ENCODE results near the gene PRKAG3. TPM values are rescaled to one million over a fixed set of nuclear protein-coding genes. Genes with fewer than 3 reads are reported as not detected.
"Not testable (repeated sequence)": the region's sequence is repeated elsewhere in the genome, so short reads cannot be mapped to it uniquely, and the experiment has no call there.

The PRKAG3 gene
- total RNA-seq, 4 donors from 2014 or later, result not detected

DNA sequence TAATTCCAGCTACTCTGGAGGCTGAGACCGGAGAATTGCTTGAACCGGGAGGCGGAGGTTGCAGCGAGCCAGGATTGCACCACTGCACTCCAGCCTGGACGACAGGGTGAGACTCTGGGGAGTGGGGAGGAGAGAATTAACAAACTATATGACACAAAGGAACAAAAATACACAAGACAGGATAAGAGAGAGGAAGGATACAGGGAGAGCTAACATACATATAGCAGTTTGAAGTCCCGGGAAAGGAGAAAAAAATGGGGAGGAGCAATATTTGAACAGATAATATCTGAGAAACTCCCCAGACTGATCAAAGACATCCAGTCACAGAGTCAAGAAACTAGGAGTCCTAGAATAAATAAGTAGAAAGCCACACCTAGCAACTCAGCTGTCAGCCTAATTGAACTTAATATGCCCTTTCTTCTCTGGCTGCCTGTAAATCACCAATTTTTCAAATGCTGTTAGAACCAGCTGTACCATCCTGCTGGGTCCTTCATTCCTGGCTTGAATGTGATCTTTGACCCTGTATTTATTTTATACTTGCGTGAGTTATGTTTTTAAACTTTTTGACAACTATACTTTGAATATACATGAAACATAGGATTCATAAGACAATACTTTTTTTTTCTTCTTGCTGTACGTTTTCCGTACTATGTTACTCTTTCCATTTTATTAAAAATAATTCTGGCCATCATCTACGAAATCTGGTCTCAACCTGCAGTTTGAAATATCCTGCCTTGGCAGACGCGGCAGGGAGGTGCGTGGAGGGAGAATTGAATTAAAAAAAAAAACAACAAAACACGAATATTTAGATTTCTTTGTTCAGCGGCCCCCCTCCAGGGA is 50.5 kb downstream of the PRKAG3 start:
- intact Hi-C loops (cut with DNase I), result no loop called here
- peaks cover 0 to 41% (median 0%) of the 10 kb centered on the region in 3 donors for H3K4me1 ChIP-seq
- H3K27ac ChIP-seq, result peak overlapping the region; percentile 77 to 87 (median 86)
- peaks cover 0 to 16% (median 14%) of the 10 kb centered on the region in 3 donors for H3K9me3 ChIP-seq
- TF ChIP-seq POLR2A (IDR thresholded peaks at IDR 0.05), result no peak
- TF ChIP-seq, protein P1, sequence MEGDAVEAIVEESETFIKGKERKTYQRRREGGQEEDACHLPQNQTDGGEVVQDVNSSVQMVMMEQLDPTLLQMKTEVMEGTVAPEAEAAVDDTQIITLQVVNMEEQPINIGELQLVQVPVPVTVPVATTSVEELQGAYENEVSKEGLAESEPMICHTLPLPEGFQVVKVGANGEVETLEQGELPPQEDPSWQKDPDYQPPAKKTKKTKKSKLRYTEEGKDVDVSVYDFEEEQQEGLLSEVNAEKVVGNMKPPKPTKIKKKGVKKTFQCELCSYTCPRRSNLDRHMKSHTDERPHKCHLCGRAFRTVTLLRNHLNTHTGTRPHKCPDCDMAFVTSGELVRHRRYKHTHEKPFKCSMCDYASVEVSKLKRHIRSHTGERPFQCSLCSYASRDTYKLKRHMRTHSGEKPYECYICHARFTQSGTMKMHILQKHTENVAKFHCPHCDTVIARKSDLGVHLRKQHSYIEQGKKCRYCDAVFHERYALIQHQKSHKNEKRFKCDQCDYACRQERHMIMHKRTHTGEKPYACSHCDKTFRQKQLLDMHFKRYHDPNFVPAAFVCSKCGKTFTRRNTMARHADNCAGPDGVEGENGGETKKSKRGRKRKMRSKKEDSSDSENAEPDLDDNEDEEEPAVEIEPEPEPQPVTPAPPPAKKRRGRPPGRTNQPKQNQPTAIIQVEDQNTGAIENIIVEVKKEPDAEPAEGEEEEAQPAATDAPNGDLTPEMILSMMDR (IDR thresholded peaks at IDR 0.05), result no peak
- H3K36me3 ChIP-seq, result no peaks in the 10 kb centered on the region
- peaks cover 0 to 9% (median 0%) of the 10 kb centered on the region in 4 donors for H3K27me3 ChIP-seq
- WGBS, 2 donors, result 30 to 35% methylated on average over 15 of the region's 15 CpGs
- H3K4me3 ChIP-seq, result peak overlapping the region; percentile 49 to 90 (median 72)
- no peak for DNase-seq

- Histone ChIP-seq H3K4me1 (peaks cover 0 to 38% (median 0%) of the 10 kb centered on the region in 3 donors), H3K27me3 (peaks cover 0 to 9% (median 0%) of the 10 kb centered on the region in 4 donors), H3K9me3 (peaks cover 0 to 16% (median 16%) of the 10 kb centered on the region in 3 donors), H3K4me3 (no peak overlapping the region), H3K27ac (no peak overlapping the region), H3K36me3 (no peaks in the 10 kb centered on the region)
- WGBS, 2 donors, result 70 to 80% methylated on average over 2 of the region's 2 CpGs
- intact Hi-C loops (cut with DNase I), result no loop called here
- TF ChIP-seq, protein P1 (IDR thresholded peaks at IDR 0.05), result no peak
- no peak for TF ChIP-seq POLR2A (IDR thresholded peaks at IDR 0.05)
- no peak for DNase-seq
Measured at GRCh38 chr2:218780046-218780445, 51.6 kb downstream of the PRKAG3 start.

- no peaks in the 10 kb centered on the region for H3K36me3 ChIP-seq
- intact Hi-C loops (cut with DNase I), result no loop called here
- WGBS, 2 donors, result 91 to 96% methylated on average over 8 to 9 of the region's 9 CpGs
- no peak overlapping the region for H3K27ac ChIP-seq
- H3K4me1 ChIP-seq, result peaks cover 0 to 19% (median 0%) of the 10 kb centered on the region in 3 donors
- DNase-seq, result no peak
- no peak for TF ChIP-seq POLR2A (IDR thresholded peaks at IDR 0.05)
- TF ChIP-seq, protein P1 (IDR thresholded peaks at IDR 0.05), result no peak
- H3K4me3 ChIP-seq, result no peak overlapping the region
- peaks cover 0 to 16% (median 16%) of the 10 kb centered on the region in 3 donors for H3K9me3 ChIP-seq
- peaks cover 0 to 8% (median 0%) of the 10 kb centered on the region in 4 donors for H3K27me3 ChIP-seq
Measured at GRCh38 chr2:218777276-218777990, 54.2 kb downstream of the PRKAG3 start.

GRCh38 chr2:218776488-218776887 is 55.1 kb downstream of the PRKAG3 start:
- 96 to 100% methylated on average over 1 of the region's 1 CpG for WGBS, 2 donors
- no peak overlapping the region for H3K4me3 ChIP-seq
- H3K36me3 ChIP-seq, result no peaks in the 10 kb centered on the region
- no peak for DNase-seq
- H3K27ac ChIP-seq, result no peak overlapping the region
- H3K27me3 ChIP-seq, result no peaks in the 10 kb centered on the region
- H3K9me3 ChIP-seq, result peaks cover 0 to 16% (median 16%) of the 10 kb centered on the region in 3 donors
- intact Hi-C loops (cut with DNase I), result no loop called here
- peaks cover 0 to 10% (median 0%) of the 10 kb centered on the region in 3 donors for H3K4me1 ChIP-seq
- TF ChIP-seq, protein P1 (IDR thresholded peaks at IDR 0.05), result no peak

- H3K36me3 ChIP-seq, result no peaks in the 10 kb centered on the region
- 93 to 95% methylated on average over 2 of the region's 2 CpGs for WGBS, 2 donors
- no peak overlapping the region for H3K4me3 ChIP-seq
- H3K27me3 ChIP-seq, result no peaks in the 10 kb centered on the region
- H3K4me1 ChIP-seq, result no peaks in the 10 kb centered on the region
- DNase-seq, result no peak
- TF ChIP-seq, protein P1 (IDR thresholded peaks at IDR 0.05), result no peak
- TF ChIP-seq POLR2A (IDR thresholded peaks at IDR 0.05), result no peak
- H3K9me3 ChIP-seq, result peaks cover 0 to 16% (median 16%) of the 10 kb centered on the region in 3 donors
- no peak overlapping the region for H3K27ac ChIP-seq
- intact Hi-C loops (cut with DNase I), result no loop called here
Measured at GRCh38 chr2:218773881-218774280, 57.7 kb downstream of the PRKAG3 start.

GRCh38 chr2:218772759-218773158 is 58.8 kb downstream of the PRKAG3 start:
- 87% methylated on average over 3 to 5 of the region's 5 CpGs for WGBS, 2 donors
- intact Hi-C loops (cut with DNase I), result not testable (repeated sequence)

More at GRCh38 chr2:218772759-218773158, 58.8 kb downstream of the PRKAG3 start:
- H3K9me3 ChIP-seq, result peaks cover 0 to 16% (median 15%) of the 10 kb centered on the region in 3 donors
- not testable (repeated sequence) for H3K4me3 ChIP-seq, H3K4me1 ChIP-seq, DNase-seq, H3K36me3 ChIP-seq, H3K27me3 ChIP-seq, H3K27ac ChIP-seq

All from esophagus squamous epithelium (tissue), 5 donors.